GM12872 (cell line): ENCODE measurements around the gene MKRN2.

Experiments used
- TF ChIP-seq, protein P1 (sequence below): IDR thresholded peaks from 3 replicates; pipeline ENCODE4 v1.5.1; 2011; ENCODE audit warnings: low read depth, mild to moderate bottlenecking, low read length, moderate library complexity; ENCODE audit not compliant: insufficient read depth

The MKRN2 gene

DNA sequence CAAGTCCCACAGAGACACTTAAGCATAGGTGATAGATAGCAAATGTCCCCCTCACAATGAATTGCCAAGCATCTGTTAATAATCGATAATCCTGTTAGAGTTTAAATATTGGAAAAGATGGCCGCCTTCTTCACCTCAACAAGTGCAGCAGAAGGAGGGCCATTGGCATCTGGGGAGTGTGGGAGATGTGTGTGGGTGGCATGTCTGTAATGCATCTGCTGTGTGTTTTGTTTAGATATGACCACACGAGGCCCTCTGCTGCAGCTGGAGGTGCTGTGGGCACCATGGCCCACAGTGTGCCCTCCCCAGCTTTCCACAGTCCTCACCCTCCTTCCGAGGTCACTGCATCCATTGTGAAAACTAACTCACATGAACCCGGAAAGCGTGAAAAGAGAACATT is 12.9 kb downstream of the MKRN2 start:
- TF ChIP-seq, protein P1, sequence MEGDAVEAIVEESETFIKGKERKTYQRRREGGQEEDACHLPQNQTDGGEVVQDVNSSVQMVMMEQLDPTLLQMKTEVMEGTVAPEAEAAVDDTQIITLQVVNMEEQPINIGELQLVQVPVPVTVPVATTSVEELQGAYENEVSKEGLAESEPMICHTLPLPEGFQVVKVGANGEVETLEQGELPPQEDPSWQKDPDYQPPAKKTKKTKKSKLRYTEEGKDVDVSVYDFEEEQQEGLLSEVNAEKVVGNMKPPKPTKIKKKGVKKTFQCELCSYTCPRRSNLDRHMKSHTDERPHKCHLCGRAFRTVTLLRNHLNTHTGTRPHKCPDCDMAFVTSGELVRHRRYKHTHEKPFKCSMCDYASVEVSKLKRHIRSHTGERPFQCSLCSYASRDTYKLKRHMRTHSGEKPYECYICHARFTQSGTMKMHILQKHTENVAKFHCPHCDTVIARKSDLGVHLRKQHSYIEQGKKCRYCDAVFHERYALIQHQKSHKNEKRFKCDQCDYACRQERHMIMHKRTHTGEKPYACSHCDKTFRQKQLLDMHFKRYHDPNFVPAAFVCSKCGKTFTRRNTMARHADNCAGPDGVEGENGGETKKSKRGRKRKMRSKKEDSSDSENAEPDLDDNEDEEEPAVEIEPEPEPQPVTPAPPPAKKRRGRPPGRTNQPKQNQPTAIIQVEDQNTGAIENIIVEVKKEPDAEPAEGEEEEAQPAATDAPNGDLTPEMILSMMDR: no peak

DNA sequence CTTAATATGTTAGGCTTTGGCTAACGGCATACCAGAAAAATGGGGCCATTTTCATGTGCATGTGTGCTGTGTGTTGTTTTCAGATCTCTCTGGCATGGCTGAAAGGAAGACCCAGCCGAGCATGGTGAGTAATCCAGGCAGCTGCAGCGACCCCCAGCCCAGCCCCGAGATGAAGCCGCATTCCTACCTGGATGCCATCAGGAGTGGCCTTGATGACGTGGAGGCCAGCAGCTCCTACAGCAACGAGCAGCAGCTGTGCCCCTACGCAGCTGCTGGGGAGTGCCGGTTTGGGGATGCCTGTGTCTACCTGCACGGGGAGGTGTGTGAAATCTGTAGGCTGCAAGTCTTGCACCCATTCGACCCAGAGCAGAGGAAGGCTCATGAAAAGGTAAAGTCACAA is 15.1 kb downstream of the MKRN2 start:
- TF ChIP-seq, protein P1: no peak

DNA sequence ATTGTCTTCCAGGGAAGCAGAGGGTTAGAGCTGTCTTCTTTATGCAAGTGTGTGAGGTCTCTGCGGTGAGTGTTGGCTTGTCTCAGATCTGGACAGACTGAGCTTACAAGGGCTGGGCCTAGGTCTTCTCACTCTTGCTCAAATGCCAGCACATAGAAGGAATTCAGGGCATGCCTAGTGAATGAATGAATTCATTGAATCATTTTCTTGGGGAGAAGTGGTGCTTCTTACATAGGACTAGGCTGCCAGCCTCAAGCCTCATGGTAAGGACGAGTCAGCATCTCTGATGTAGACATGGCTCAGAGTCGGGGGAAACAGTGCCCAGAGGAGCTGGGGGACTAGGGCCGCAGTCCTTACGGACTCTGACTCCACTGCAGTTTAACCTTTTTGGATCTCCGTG is 17.2 kb downstream of the MKRN2 start:
- TF ChIP-seq, protein P1: no peak

DNA sequence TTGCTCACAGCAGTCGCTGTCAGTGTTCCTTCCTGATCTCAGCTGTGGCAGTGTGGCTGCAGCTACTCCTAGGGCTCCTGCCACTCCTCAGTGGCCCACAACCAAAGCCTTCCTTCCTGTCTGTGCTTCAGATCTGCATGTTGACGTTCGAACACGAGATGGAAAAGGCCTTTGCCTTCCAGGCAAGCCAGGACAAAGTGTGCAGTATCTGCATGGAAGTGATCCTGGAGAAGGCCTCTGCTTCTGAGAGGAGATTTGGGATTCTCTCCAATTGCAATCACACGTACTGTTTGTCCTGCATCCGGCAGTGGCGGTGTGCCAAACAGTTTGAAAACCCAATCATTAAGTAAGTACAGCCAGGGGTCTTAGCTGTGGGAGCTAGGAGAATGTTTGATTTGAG is 17.8 kb downstream of the MKRN2 start:
- TF ChIP-seq, protein P1: no peak

DNA sequence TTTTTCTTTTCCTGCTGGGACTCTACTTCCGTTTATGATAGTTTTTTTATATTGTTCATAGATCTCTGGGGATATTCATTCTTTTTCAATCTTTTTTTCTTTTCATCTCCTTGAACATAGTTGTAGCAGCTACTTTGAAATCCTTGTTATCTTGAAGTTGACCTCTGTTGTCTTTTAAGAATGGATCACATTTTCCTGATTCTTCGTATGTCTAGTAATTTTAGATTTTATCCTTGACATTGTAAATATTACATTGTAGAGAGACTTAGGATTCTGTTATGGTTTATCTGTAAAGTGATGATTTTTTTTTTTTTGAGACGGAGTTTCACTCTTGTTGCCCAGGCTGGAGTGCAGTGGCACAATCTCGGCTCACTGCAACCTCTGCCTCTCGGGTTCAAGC is 20.5 kb downstream of the MKRN2 start:
- TF ChIP-seq, protein P1: no peak

DNA sequence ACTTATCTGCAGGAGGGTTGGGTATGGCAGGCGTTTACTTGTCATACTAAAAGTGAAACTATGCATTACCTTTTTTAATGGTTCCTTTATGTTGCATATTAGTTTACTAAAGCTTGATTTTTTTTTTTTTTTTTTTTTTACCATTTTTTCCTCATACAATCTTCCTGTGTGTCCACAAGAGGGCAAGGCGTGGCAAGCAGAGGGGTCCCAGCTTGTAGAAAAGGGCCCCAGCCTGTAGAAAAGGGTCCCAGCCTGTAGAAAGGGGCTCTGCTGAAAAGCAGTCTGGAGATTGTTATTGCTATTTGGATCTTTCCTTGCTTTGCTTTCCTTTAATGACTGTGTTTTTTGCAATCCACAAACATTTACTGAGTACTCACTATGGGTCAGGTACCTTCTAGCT is 21.9 kb downstream of the MKRN2 start:
- TF ChIP-seq, protein P1: no peak; the same call in 2 of the 3 replicates

DNA sequence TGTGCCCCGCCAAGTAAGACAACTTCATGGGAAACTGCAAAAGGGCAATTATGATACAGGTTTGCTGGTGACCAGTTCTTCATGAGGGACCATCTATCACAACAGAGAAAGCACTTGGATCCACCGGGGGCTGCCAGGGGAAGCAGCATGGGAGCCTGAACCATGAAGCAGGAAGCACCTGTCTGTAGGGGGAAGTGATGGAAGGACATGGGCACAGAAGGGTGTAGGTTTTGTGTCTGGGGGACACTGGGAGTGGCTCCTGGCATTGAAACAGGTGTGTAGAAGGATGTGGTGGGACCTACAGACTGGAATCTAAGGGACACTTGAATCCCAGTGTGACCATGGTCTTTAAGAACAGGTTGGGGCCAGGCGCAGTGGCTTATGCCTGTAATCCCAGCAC is 22.6 kb downstream of the MKRN2 start:
- TF ChIP-seq, protein P1: no peak

DNA sequence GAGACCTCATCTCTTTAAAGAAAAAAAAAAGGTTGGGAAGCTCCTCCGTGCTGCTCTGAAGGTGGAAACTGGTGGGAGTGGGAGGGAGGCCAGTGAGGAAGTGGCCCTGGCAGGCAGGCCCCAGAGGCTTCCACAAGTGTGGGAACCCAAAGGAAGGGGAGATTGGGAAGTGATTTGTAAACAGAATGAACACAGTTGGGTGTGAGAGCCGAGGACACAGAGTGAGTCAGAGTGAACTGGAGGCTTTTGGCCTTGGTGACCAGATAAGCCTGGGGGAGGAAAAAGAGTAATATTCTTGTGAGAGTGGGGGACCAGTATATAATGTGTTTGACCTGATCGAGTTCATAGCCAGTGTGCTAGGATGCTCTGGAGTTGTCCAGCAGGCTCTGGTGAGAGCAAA is 23.0 kb downstream of the MKRN2 start:
- TF ChIP-seq, protein P1: no peak
